ENCODE measurements around the gene SUFU. TPM values are rescaled to one million over a fixed set of nuclear protein-coding genes. Genes with fewer than 3 reads are reported as not detected.
"Not testable (repeated sequence)": the region's sequence is repeated elsewhere in the genome, so short reads cannot be mapped to it uniquely, and the experiment has no call there.

The SUFU gene
- total RNA-seq, 1 experiment from 2014 or later = 10.6 TPM

GRCh38 chr10:102534333-102534732 lies 30.6 kb downstream of the SUFU start:
- no TSS peak for BruUV-seq (replicated peaks)
- Histone ChIP-seq H3K4me1 (peaks cover 9% of the 10 kb centered on the region; the same call in 1 of the 2 replicates), H3K4me3 (ENCODE audit: low read depth, low read length) (no peak overlapping the region), H3K27me3 (replicated peaks; ENCODE audit: control insufficient read depth, insufficient read depth, low read length) (no peaks in the 10 kb centered on the region), H3K36me3 (ENCODE audit: control insufficient read depth, insufficient read depth, low read length) (no peaks in the 10 kb centered on the region), H3K9me3 (no peaks in the 10 kb centered on the region)
- POLR2A ChIA-PET = no interaction called here
- Mint-ChIP-seq H3K36me3 (ENCODE audit: insufficient read depth, unreplicated experiment) (peaks cover 5% of the 10 kb centered on the region), H3K27ac (ENCODE audit: unreplicated experiment) (no peak overlapping the region), H3K4me1 (ENCODE audit: low read depth, unreplicated experiment) (peaks cover 8% of the 10 kb centered on the region), H3K27me3 (ENCODE audit: insufficient read depth, unreplicated experiment) (no peaks in the 10 kb centered on the region), H3K9me3 (ENCODE audit: unreplicated experiment) (no peaks in the 10 kb centered on the region), H3K4me3 (ENCODE audit: unreplicated experiment) (no peak overlapping the region)
- CTCF ChIA-PET = no interaction called here
- no peak for DNase-seq
- intact Hi-C loops (cut with micrococcal nuclease; ENCODE audit: unreplicated experiment) = no loop called here
- TF ChIP-seq CTCF (IDR thresholded peaks at IDR 0.05; ENCODE audit: insufficient read depth in 1 of 2, low read depth in 1 of 2, low read length in 1 of 2, severe bottlenecking in 1 of 2, unreplicated experiment in 1 of 2) = no peak

DNA sequence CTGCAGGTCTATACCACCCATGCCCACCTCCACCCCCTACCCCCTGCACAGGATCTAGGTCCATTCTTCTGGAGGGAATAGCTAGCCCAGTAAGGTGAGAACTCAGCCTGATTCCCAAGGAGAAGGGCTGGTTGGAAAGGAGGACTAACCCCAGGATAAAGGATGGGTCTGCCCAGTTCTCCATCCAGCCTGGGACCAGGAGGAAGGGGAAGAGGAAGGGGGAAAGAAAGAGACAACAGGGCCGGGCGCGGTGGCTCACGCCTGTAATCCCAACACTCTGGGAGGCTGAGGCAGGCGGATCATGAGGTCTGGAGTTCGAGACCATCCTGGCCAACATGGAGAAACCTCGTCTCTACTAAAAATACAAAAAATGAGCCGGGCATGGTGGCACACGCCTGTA lies 31.2 kb downstream of the SUFU start:
- H3K27me3 Mint-ChIP-seq (ENCODE audit: insufficient read depth, unreplicated experiment); POLR2A ChIA-PET; H3K36me3 ChIP-seq (ENCODE audit: control insufficient read depth, insufficient read depth, low read length); intact Hi-C loops (cut with micrococcal nuclease; ENCODE audit: unreplicated experiment); H3K4me3 ChIP-seq (ENCODE audit: low read depth, low read length); DNase-seq; H3K9me3 Mint-ChIP-seq (ENCODE audit: unreplicated experiment); CTCF ChIA-PET; H3K27ac Mint-ChIP-seq (ENCODE audit: unreplicated experiment); H3K4me1 Mint-ChIP-seq (ENCODE audit: low read depth, unreplicated experiment); H3K4me1 ChIP-seq; H3K36me3 Mint-ChIP-seq (ENCODE audit: insufficient read depth, unreplicated experiment); H3K9me3 ChIP-seq; H3K27me3 ChIP-seq (replicated peaks; ENCODE audit: control insufficient read depth, insufficient read depth, low read length); H3K4me3 Mint-ChIP-seq (ENCODE audit: unreplicated experiment); BruUV-seq (replicated peaks): not testable (repeated sequence)

DNA sequence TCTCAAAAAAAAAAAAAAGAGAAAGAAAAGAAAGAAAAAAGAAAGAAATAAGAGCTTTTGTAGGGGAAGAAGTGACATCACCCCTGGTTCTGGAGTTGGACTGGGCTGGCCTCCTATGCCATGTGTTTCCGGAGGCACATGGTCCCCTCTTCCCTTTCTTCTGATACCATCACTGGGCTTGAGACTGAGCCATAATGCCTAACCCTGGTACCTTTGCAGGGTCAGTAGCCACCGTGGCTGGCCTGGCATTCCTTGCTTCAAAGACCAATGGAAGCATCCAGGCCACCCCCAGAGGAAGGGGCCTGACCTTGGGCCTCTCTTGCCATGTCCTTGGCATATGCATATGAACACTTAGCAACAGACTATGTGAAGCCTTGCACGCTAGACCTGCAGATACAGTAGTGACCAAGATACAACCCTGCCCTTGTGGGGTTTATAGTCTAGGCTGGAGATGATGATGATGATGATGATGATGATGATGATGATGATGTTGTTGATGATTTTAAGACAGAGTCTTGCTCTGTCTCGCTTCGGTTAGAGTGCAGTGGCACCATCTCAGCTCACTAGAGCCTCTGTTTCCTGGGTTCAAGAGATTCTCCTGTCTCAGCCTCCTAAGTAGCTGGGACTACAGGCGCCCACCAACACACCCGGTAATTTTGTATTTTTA lies 31.8 kb downstream of the SUFU start:
- H3K27ac Mint-ChIP-seq (ENCODE audit: unreplicated experiment) = no peak overlapping the region
- H3K4me3 Mint-ChIP-seq (ENCODE audit: unreplicated experiment) = no peak overlapping the region
- Histone ChIP-seq H3K4me1 (peaks cover 9% of the 10 kb centered on the region; the same call in 1 of the 2 replicates), H3K4me3 (ENCODE audit: low read depth, low read length) (no peak overlapping the region), H3K9me3 (no peaks in the 10 kb centered on the region), H3K27me3 (replicated peaks; ENCODE audit: control insufficient read depth, insufficient read depth, low read length) (no peaks in the 10 kb centered on the region), H3K36me3 (ENCODE audit: control insufficient read depth, insufficient read depth, low read length) (no peaks in the 10 kb centered on the region)
- TF ChIP-seq CTCF (IDR thresholded peaks at IDR 0.05; ENCODE audit: insufficient read depth in 1 of 2, low read depth in 1 of 2, low read length in 1 of 2, severe bottlenecking in 1 of 2, unreplicated experiment in 1 of 2) = no peak
- intact Hi-C loops (cut with micrococcal nuclease; ENCODE audit: unreplicated experiment) = no loop called here
- CTCF ChIA-PET = no interaction called here
- H3K9me3 Mint-ChIP-seq (ENCODE audit: unreplicated experiment) = no peaks in the 10 kb centered on the region
- peaks cover 5% of the 10 kb centered on the region for H3K36me3 Mint-ChIP-seq (ENCODE audit: insufficient read depth, unreplicated experiment)
- peaks cover 9% of the 10 kb centered on the region for H3K4me1 Mint-ChIP-seq (ENCODE audit: low read depth, unreplicated experiment)
- DNase-seq = no peak
- BruUV-seq (replicated peaks) = no TSS peak
- H3K27me3 Mint-ChIP-seq (ENCODE audit: insufficient read depth, unreplicated experiment) = no peaks in the 10 kb centered on the region
- POLR2A ChIA-PET = no interaction called here

DNA sequence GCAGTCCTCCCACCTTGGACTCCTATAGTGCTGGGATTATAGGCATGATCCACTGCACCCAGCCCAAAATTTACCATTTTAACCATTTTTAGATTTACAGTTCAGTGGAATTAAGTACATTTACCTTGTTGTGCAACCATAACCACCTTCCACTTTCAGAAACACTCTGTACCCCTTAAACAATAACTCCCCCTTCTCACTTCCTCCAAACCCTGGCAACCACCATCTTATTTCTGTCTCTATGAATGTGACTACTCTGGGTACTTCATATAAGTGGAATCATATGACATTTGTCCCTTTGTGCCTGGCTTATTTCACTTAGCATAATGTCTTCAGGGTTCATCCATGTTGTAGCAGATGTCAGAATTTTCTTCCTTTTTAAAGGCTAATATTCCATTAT lies 33.6 kb downstream of the SUFU start:
- BruUV-seq (replicated peaks) = no TSS peak
- ChIA-PET POLR2A (no interaction called here), CTCF (no interaction called here)

More for the DNA sequence above, 33.6 kb downstream of the SUFU start:
- peaks cover 9% of the 10 kb centered on the region for H3K4me1 Mint-ChIP-seq (ENCODE audit: low read depth, unreplicated experiment)
- DNase-seq = no peak
- Histone ChIP-seq H3K4me1 (peaks cover 9% of the 10 kb centered on the region; the same call in 1 of the 2 replicates), H3K36me3 (ENCODE audit: control insufficient read depth, insufficient read depth, low read length) (no peaks in the 10 kb centered on the region), H3K4me3 (ENCODE audit: low read depth, low read length) (no peak overlapping the region), H3K27me3 (replicated peaks; ENCODE audit: control insufficient read depth, insufficient read depth, low read length) (no peaks in the 10 kb centered on the region), H3K9me3 (no peaks in the 10 kb centered on the region)
- no peaks in the 10 kb centered on the region for H3K27me3 Mint-ChIP-seq (ENCODE audit: insufficient read depth, unreplicated experiment)
- intact Hi-C loops (cut with micrococcal nuclease; ENCODE audit: unreplicated experiment) = no loop called here
- no peaks in the 10 kb centered on the region for H3K9me3 Mint-ChIP-seq (ENCODE audit: unreplicated experiment)
- peaks cover 8% of the 10 kb centered on the region for H3K36me3 Mint-ChIP-seq (ENCODE audit: insufficient read depth, unreplicated experiment)
- H3K4me3 Mint-ChIP-seq (ENCODE audit: unreplicated experiment) = no peak overlapping the region
- no peak for TF ChIP-seq CTCF (IDR thresholded peaks at IDR 0.05; ENCODE audit: insufficient read depth in 1 of 2, low read depth in 1 of 2, low read length in 1 of 2, severe bottlenecking in 1 of 2, unreplicated experiment in 1 of 2)
- no peak overlapping the region for H3K27ac Mint-ChIP-seq (ENCODE audit: unreplicated experiment)
